HG03025 (cell line): ENCODE data around the gene TMEM51.

Experiments used
- ATAC-seq: cut with Tn5 transposase; IDR thresholded peaks from one replicate; pipeline ENCODE4 v1.9.1; 2021; ENCODE audit warnings: mild to moderate bottlenecking, moderate library complexity; ENCODE audit not compliant: unreplicated experiment, low FRiP score

Gene TMEM51

DNA sequence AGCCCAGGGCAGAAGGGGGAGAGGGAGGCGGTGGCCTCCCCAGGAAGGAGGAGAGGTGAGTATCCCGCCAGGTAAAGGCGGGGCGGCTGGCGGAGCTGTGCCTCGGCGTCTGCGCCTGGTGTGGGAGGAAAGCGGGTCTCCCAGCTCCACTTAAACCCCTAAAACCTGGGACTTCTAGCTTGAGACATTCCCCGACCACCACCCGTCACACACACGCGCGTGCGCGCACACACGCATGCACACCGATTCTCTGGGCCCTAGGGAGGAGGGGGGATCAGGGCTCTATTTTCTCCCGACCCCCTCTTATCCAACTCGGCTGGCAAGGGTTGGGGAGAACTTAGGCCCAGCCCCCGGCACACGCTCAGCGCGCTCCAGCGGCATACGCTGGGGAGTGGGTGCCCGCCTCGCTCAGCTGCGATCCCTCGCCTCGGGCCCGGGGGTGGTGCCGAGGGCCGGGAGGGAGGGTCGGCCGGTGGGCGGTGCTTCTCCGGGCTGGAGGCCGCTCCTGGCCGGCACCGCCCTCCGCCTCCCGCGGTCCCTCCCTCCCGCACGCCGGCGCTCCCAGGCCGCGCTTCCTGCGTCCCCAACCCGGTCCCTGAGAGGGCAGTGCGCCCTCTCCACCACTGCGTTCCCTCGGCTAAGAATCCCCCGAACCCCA is at the start of gene TMEM51:
Gene TMEM51 (plus strand): TSS at position 564 of the 658 bp plus-strand sequence. CDS start 61,341 bp downstream, outside the sequence.
- no peak for ATAC-seq

- no peak for ATAC-seq
Measured at GRCh38 chr1:15103906-15104305, 49.6 kb upstream of the TMEM51 start.

- no peak for ATAC-seq
Measured at GRCh38 chr1:15104768-15105167, 48.8 kb upstream of the TMEM51 start.

DNA sequence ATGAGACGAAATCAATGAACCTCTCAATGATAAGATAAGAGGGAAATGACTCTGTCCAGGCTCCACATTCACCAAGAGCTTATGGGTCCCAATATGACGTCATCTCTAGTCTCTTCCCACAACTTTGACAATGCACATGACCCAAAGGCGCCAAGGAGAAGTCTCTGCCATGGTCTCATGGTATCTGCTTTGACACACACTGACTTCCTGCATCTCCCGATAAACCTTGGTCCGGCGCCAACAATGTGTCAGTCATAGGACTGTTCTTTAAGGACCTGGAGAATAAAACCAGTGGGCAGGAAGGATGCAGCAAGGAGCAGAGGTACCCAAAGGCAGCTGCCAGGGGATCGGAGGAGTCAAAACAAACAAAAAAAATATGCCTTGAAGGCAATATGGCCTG is 46.9 kb upstream of the TMEM51 start:
- no peak for ATAC-seq

DNA sequence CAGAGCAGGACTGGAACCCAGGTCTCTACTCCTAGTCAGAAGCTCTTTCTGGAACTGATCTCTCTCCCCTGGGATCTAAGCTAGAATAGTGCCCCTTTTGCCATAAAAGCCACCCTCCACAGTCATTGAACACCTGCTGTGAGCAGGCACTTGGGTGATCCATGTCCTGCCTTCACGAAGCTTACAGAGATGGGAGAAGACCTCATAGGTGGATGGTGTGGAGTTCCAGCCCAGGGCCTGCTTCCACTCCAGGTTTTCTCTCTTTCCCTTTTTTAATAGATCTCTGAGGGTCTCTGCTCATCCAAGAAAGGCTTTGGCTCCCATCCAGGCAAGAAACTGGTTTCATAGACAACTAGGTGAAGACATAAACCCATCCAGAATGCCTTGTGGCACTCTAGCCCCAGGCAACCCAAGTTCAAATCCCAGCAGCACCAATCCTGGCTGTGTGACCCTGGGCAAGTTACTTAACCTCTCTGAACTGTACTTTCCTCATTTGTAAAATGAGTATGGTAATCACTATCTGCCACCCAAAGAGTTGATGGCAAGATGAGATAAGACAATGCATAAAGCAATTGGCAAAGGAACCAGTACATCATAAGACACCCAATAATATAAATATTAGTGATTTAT is 46.4 kb upstream of the TMEM51 start:
- no peak for ATAC-seq

- no peak for ATAC-seq
Measured at GRCh38 chr1:15107911-15108310, 45.6 kb upstream of the TMEM51 start.

GRCh38 chr1:15110128-15110866 is 43.2 kb upstream of the TMEM51 start:
- no peak for ATAC-seq

- ATAC-seq: no peak
Measured at GRCh38 chr1:15110867-15111230, 42.7 kb upstream of the TMEM51 start.

GRCh38 chr1:15113146-15113545 is 40.4 kb upstream of the TMEM51 start:
- ATAC-seq: no peak

DNA sequence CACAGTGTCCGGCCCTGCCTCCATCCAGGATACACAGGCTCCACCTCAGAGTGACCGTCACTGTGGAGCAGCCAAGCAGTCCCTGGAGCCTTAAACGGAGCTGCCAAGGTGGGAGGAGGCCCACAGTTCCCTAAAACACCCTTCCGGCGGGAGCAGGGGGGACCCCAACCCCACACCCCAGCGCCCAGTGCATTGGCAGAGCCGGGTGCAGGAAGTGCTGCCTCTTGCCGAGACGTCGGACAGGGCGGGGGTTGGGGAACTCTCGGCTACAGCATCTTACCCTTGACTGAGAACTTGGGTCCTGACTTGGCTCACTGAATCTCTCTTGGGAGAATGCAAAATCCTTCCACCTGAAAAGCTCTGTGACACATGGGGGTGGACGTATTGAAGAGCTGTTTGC is 38.7 kb upstream of the TMEM51 start:
- ATAC-seq: no peak

DNA sequence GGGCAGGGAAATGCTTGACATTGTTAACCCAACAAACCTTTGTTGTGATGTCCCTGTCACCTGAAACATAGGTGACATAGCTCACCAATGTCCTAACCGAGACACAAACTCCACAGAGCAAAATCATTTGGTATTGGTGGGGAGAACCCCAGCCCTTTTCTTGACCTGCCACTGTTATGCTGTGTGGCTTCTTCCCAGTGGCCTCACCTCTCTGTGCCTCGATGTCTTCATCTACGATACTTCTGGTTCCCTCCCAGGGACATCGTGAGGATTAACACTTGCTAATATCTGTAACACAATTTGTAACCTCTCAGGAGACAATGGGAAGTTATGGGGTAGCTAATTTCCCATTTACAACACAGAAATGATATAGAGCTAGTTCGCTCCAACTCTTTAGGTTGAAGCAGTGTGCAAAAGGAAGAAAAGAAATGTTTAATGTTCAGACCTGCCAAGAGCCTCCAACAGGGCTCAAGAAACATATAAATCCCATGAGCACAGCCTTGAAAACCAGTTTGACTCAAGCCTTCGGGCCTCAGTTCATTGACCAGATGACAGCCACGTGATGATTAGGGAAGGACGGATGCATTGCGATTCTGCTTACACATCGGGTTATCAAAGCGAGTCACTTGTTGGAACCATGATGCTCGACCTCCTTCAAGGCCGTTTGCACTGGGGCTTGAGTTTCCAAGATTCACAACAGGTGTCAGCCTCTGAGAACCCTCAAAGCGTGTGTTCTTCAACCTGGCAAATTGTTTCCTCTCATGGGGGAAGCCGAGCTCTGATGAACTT is 37.8 kb upstream of the TMEM51 start:
- no peak for ATAC-seq

GRCh38 chr1:15116966-15117365 is 36.6 kb upstream of the TMEM51 start:
- no peak for ATAC-seq

- no peak for ATAC-seq
Measured at GRCh38 chr1:15117671-15118325, 35.7 kb upstream of the TMEM51 start.

DNA sequence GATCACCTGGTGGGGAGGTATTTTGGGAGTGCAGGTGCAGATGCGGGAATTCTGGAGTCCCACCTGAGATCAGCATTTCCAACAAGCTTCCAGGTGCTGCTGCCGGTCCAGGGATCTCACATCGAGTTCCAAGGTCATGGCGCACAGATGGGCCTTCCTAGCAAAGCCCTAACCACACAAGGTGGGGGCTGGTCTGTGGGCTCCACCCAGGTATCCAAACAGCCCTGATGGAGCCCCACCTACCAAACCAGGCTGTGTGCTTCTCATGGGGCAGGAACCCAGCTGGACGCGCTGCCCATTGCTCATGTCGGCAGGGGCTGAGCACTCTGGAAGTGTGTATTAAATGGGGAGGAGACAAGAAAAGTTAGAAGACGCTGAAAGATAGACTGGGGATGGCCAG is 35.0 kb upstream of the TMEM51 start:
- ATAC-seq: no peak

GRCh38 chr1:15120251-15120945 is 33.1 kb upstream of the TMEM51 start:
- ATAC-seq: no peak

DNA sequence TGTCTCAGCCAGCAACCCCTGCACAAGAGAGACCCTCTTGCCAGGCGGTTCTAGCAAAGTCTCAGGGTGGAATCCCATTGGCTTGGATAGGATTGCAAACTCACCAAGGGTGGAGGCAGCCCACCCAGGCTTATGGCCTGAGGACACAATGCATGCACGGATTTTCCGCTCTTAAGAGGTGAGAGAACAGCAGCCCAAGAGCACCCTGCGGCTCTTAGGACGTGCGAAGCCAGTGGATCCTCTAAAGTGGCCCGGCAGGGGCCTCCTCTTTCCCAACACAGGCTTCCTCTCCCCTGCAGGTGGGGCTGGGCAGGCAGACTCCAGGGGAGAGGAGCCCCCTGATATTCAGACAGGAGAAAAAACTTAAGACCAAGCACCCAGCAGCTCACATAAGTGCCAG is 31.2 kb upstream of the TMEM51 start:
- no peak for ATAC-seq

GRCh38 chr1:15123270-15123669 is 30.3 kb upstream of the TMEM51 start:
- ATAC-seq: no peak

DNA sequence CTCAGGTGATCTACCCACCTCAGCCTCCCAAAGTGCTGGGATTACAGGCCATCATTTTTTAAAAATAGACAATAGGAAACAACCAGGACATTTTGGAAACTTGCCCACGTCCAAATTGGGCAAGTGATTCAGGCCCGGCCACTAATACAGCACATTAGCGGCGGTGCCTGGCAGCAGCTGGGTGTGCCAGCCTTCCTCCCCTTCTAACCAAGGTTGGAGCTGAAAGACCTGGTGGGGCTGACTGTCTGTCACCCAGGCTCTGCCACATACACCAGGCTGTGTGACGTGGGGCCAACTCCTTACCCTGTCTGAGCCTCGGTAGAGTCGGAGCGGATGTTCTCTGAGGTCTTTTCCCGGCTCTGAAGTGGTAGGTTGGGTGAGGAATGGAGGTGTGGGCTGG is 29.6 kb upstream of the TMEM51 start:
- no peak for ATAC-seq

DNA sequence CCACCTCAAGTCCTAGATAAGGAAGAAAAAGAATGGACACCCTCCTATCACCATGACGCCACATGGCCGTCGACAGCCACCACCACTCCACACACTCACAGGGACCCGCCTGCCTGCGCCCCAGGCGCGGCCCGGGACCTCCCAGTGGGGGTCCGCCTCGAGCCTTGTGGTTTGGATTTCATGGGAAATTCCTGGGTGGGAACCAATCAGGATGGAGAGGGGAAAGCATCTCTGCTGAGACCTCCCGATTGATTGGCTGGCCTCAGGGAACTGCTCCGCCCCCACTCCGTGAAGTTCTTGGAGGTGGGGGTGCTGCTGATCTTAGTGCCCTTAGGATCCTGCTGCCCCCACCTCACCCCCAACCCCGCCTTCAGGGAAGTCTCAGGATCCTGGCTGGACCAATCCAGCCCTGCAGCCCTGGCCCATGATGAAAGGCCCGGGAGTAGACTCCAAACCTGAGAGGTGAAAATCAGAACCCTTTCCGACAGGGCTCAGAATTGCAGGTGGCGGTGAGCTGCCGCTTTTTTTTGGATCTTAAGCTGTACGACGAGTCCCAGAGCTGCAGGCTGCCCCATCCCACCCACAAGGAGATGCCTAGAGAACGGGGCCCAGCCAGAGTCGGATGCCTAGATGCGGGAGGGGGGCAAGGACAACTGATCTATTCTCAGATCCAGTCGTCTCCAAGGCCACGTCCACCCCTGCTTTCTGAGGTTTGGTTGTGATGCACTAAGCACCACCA is 29.0 kb upstream of the TMEM51 start:
- no peak for ATAC-seq
